ENCODE data around the gene SLC6A1. TPM values are rescaled to one million over a fixed set of nuclear protein-coding genes. Genes with fewer than 3 reads are reported as not detected.

The SLC6A1 gene
- total RNA-seq, 4 donors from 2014 or later = 0.34 to 0.78 (median 0.46) TPM

- Histone ChIP-seq H3K27me3 (peaks cover 0 to 37% (median 0%) of the 10 kb centered on the region in 4 donors), H3K27ac (replicated peaks in 1 of 4) (no peak overlapping the region), H3K4me1 (no peaks in the 10 kb centered on the region), H3K36me3 (no peaks in the 10 kb centered on the region), H3K9me3 (no peaks in the 10 kb centered on the region), H3K4me3 (no peak overlapping the region)
- WGBS = 82% methylated on average over 15 of the region's 15 CpGs
- intact Hi-C loops (cut with DNase I) = no loop called here
- no peak for DNase-seq (ENCODE audit: extremely low spot score)
- no peak for TF ChIP-seq POLR2AphosphoS5 (IDR thresholded peaks at IDR 0.05)
- no peak for TF ChIP-seq CTCF (IDR thresholded peaks at IDR 0.05)
- no peak for TF ChIP-seq POLR2A (IDR thresholded peaks at IDR 0.05; ENCODE audit: low read depth)
- no peak for TF ChIP-seq EP300 (IDR thresholded peaks at IDR 0.05)
Observed at GRCh38 chr3:11010426-11011165, 18.0 kb downstream of the SLC6A1 start.

GRCh38 chr3:11014253-11014652, 21.7 kb downstream of the SLC6A1 start:
- no peak for TF ChIP-seq CTCF (IDR thresholded peaks at IDR 0.05)
- Histone ChIP-seq H3K27me3 (peaks cover 0 to 38% (median 0%) of the 10 kb centered on the region in 4 donors), H3K36me3 (no peaks in the 10 kb centered on the region), H3K27ac (replicated peaks in 1 of 4) (no peak overlapping the region), H3K4me3 (no peak overlapping the region), H3K4me1 (no peaks in the 10 kb centered on the region), H3K9me3 (no peaks in the 10 kb centered on the region)
- no peak for DNase-seq (ENCODE audit: extremely low spot score)
- intact Hi-C loops (cut with DNase I) = no loop called here
- WGBS = 95% methylated on average over 4 of the region's 4 CpGs

- 84% methylated on average over 15 of the region's 15 CpGs for WGBS
- no peak for DNase-seq (ENCODE audit: extremely low spot score)
- no peak for TF ChIP-seq POLR2A (IDR thresholded peaks at IDR 0.05; ENCODE audit: low read depth)
- no peak for TF ChIP-seq EP300 (IDR thresholded peaks at IDR 0.05)
- TF ChIP-seq CTCF (IDR thresholded peaks at IDR 0.05) = no peak
- TF ChIP-seq POLR2AphosphoS5 (IDR thresholded peaks at IDR 0.05) = no peak
- Histone ChIP-seq H3K36me3 (no peaks in the 10 kb centered on the region), H3K27me3 (peaks cover 0 to 38% (median 0%) of the 10 kb centered on the region in 4 donors), H3K9me3 (no peaks in the 10 kb centered on the region), H3K4me3 (no peak overlapping the region), H3K27ac (replicated peaks in 1 of 4) (no peak overlapping the region), H3K4me1 (no peaks in the 10 kb centered on the region)
- intact Hi-C loops (cut with DNase I) = no loop called here
Observed at GRCh38 chr3:11014752-11015151, 22.2 kb downstream of the SLC6A1 start.

- Histone ChIP-seq H3K9me3 (no peaks in the 10 kb centered on the region), H3K36me3 (no peaks in the 10 kb centered on the region), H3K4me3 (no peak overlapping the region), H3K27ac (replicated peaks in 1 of 4) (no peak overlapping the region), H3K27me3 (peaks cover 0 to 38% (median 0%) of the 10 kb centered on the region in 4 donors), H3K4me1 (no peaks in the 10 kb centered on the region)
- WGBS = 72% methylated on average over 16 of the region's 16 CpGs
- intact Hi-C loops (cut with DNase I) = no loop called here
- no peak for DNase-seq (ENCODE audit: extremely low spot score)
- TF ChIP-seq EP300 (IDR thresholded peaks at IDR 0.05) = no peak
- TF ChIP-seq CTCF (IDR thresholded peaks at IDR 0.05) = no peak
- TF ChIP-seq POLR2A (IDR thresholded peaks at IDR 0.05; ENCODE audit: low read depth) = no peak
- no peak for TF ChIP-seq POLR2AphosphoS5 (IDR thresholded peaks at IDR 0.05)
Observed at GRCh38 chr3:11015369-11015768, 22.8 kb downstream of the SLC6A1 start.

- WGBS = 71% methylated on average over 5 of the region's 5 CpGs
- Histone ChIP-seq H3K4me3 (no peak overlapping the region), H3K27ac (replicated peaks in 1 of 4) (no peak overlapping the region), H3K36me3 (no peaks in the 10 kb centered on the region), H3K27me3 (peaks cover 0 to 36% (median 0%) of the 10 kb centered on the region in 4 donors), H3K4me1 (no peaks in the 10 kb centered on the region), H3K9me3 (no peaks in the 10 kb centered on the region)
- DNase-seq (ENCODE audit: extremely low spot score) = no peak
- no peak for TF ChIP-seq EP300 (IDR thresholded peaks at IDR 0.05)
- TF ChIP-seq POLR2AphosphoS5 (IDR thresholded peaks at IDR 0.05) = no peak
- no peak for TF ChIP-seq POLR2A (IDR thresholded peaks at IDR 0.05; ENCODE audit: low read depth)
- no peak for TF ChIP-seq CTCF (IDR thresholded peaks at IDR 0.05)
- intact Hi-C loops (cut with DNase I) = no loop called here
Observed at GRCh38 chr3:11016727-11017126, 24.2 kb downstream of the SLC6A1 start.
